ENCODE data around the gene TLE4. TPM values are rescaled to one million over a fixed set of nuclear protein-coding genes. Genes with fewer than 3 reads are reported as not detected.

TLE4 gene
- total RNA-seq, 1 donor = 79.0 TPM

- no peak for TF ChIP-seq CTCF (IDR thresholded peaks at IDR 0.05; ENCODE audit: insufficient read depth, low read depth, low read length)
- peak; percentile 51 for DNase-seq (ENCODE audit: low read depth)
- no peak overlapping the region for H3K4me3 ChIP-seq (ENCODE audit: low read depth, low read length)
These were observed 83.8 kb downstream of the TLE4 start for GRCh38 chr9:79655551-79655950.

- no peak for TF ChIP-seq CTCF (IDR thresholded peaks at IDR 0.05; ENCODE audit: insufficient read depth, low read depth, low read length)
- no peak overlapping the region for H3K4me3 ChIP-seq (ENCODE audit: low read depth, low read length)
- no peak for DNase-seq (ENCODE audit: low read depth)
These were observed 84.4 kb downstream of the TLE4 start for GRCh38 chr9:79656169-79656568.

- no peak overlapping the region for H3K4me3 ChIP-seq (ENCODE audit: low read depth, low read length)
- no peak for TF ChIP-seq CTCF (IDR thresholded peaks at IDR 0.05; ENCODE audit: insufficient read depth, low read depth, low read length)
- peak; percentile 35 for DNase-seq (ENCODE audit: low read depth)
These were observed 86.1 kb downstream of the TLE4 start for GRCh38 chr9:79657891-79658290.

GRCh38 chr9:79658926-79659325 is 87.2 kb downstream of the TLE4 start:
- no peak for TF ChIP-seq CTCF (IDR thresholded peaks at IDR 0.05; ENCODE audit: insufficient read depth, low read depth, low read length)
- DNase-seq (ENCODE audit: low read depth) = no peak
- no peak overlapping the region for H3K4me3 ChIP-seq (ENCODE audit: low read depth, low read length)

GRCh38 chr9:79660615-79661014 is 88.8 kb downstream of the TLE4 start:
- no peak for DNase-seq (ENCODE audit: low read depth)
- H3K4me3 ChIP-seq (ENCODE audit: low read depth, low read length) = no peak overlapping the region
- no peak for TF ChIP-seq CTCF (IDR thresholded peaks at IDR 0.05; ENCODE audit: insufficient read depth, low read depth, low read length)

- no peak for TF ChIP-seq CTCF (IDR thresholded peaks at IDR 0.05; ENCODE audit: insufficient read depth, low read depth, low read length)
- DNase-seq (ENCODE audit: low read depth) = no peak
These were observed 89.5 kb downstream of the TLE4 start for GRCh38 chr9:79661279-79661678.

GRCh38 chr9:79661886-79662536 is 90.2 kb downstream of the TLE4 start:
- H3K4me3 ChIP-seq (ENCODE audit: low read depth, low read length) = no peak overlapping the region
- TF ChIP-seq CTCF (IDR thresholded peaks at IDR 0.05; ENCODE audit: insufficient read depth, low read depth, low read length) = no peak
- no peak for DNase-seq (ENCODE audit: low read depth)

More at GRCh38 chr9:79661279-79661678, 89.5 kb downstream of the TLE4 start:
- H3K4me3 ChIP-seq (ENCODE audit: low read depth, low read length) = no peak overlapping the region

Measured in fibroblast of villous mesenchyme (primary cell).